GM21786 (cell line): ENCODE results near the gene DHRS2.

Source experiments
- ATAC-seq: cut with Tn5 transposase; IDR thresholded peaks from one replicate; pipeline ENCODE4 v1.9.1; 2021; ENCODE audit not compliant: unreplicated experiment

The DHRS2 gene

GRCh38 chr14:23646648-23647549 is 10.7 kb downstream of the DHRS2 start:
- ATAC-seq, result no peak

GRCh38 chr14:23647619-23648018 is 11.5 kb downstream of the DHRS2 start:
- no peak for ATAC-seq

- no peak for ATAC-seq
Measured at GRCh38 chr14:23648764-23649460, 12.7 kb downstream of the DHRS2 start.

- no peak for ATAC-seq
Measured at GRCh38 chr14:23650506-23650905, 14.3 kb downstream of the DHRS2 start.

DNA sequence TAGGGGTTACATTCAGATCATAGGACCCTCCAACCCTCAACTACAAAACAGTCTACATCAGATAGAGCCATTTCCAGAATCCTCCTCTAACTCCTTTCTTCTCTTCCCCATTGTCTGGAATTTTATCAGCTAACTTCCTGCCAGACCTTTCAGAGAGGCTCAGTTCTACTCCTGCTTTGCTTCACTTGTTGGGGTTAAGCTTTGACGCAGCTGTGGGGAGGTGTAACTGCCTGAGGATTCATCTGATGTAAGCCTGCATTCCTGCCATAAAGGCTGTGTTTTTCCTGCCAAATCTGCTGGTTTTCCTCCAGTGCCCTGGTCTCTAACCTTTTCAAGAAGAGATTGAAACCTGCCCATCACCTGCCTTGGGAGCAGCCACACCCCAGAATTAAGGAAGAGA is 16.9 kb downstream of the DHRS2 start:
- ATAC-seq, result no peak

DNA sequence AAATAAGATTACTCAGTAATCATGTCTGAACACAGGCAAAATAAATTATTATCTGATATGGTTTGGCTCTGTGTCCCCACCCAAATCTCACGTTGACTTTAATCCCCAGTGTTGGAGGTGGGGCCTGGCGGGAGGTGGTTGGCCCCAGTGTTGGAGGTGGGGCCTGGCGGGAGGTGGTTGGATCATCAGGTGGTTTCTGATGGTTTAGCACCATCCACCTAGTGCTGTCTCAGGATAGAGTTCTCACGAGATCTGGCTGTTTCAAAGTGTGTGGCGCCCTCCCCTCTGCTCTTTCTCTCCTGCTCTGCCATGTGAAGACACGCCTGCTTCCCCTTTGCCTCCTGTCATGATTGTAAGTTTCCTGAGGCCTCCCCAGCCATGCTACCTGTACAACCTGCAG is 18.1 kb downstream of the DHRS2 start:
- ATAC-seq, result no peak

GRCh38 chr14:23657959-23658470 is 21.9 kb downstream of the DHRS2 start:
- ATAC-seq, result no peak

DNA sequence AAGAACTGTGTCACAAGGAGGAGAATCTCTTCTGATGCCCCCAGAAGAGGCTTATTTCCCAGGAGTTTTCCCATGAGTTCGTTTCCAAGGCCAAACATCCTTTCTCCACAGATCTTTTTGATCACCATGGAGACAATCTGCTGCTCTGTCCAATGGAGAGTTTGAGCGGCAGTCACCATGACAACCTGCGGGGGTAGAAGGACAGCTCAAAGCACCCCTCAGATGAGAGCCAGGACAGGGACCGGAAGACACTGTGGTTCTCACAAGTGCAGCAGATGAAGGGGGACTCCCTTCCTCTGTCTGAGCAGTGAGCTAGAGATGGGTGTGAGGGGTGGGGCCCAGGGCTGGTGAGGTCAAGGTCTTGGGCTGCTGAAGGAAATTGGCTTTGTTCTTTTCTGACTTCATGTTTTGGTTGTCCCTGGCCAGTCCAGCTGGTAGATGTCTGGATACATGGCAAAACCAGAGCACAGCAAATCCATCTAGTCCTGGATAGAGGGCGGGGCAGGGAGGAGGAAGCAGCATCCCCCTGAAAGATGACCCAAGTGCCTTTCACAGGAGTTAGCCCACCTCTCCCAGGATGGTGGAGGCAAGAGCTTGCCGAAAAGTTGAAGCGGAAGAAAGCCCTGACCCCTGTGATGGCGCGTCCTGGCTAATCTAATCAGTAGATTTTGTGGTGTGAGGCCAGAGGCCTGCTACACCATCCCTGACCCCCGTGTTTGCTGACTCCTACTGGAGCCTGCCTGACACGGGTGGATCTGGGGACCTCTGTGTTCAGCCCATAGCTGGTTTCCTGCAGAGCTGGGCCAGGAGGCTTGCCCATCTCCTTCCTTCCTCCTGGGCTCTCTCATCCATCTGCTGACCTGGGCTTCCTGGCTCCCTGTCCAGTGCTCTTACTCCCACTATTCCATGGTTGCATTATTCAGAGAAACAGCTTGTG is 24.4 kb downstream of the DHRS2 start:
- peak; percentile 53 for ATAC-seq

- ATAC-seq, result no peak
Measured at GRCh38 chr14:23661542-23661941, 25.4 kb downstream of the DHRS2 start.

DNA sequence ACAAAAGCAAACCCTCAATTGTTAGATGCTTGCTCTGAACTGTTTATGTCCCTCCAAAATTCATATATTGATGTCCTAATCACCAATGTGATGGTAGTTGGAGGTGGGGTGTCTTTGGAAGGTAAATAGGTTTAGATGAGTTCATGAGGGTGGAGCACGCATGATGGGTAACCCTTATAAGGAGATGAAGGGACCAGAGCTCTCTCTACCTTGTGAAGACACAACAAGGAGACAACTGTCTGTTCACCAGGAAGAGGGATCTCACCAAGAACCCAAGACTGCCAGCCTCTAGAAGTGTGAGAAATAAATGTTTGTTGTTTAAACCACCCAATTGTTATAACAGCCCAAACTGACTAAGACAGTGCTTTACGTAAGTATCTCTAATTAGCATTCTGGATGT is 27.0 kb downstream of the DHRS2 start:
- no peak for ATAC-seq

DNA sequence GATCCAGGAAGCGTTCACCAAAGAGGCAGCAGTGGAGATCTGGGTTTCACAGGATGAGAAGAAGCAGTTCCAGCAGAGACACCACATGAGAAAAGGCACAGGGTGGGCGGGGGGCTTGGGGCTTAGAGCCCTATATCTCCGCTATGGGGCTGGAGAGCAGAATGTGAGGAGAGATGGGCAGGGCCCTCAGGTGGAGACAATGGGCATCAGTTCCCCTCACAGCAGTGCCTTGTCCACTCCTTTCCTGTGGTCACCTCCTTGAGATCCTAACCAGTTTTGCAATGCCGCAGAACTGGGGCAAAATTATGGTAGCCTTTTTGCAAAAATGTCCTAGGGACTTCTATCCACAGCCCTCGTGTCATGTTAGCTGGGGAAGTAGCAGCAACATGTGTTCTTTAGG is 27.5 kb downstream of the DHRS2 start:
- ATAC-seq, result no peak

DNA sequence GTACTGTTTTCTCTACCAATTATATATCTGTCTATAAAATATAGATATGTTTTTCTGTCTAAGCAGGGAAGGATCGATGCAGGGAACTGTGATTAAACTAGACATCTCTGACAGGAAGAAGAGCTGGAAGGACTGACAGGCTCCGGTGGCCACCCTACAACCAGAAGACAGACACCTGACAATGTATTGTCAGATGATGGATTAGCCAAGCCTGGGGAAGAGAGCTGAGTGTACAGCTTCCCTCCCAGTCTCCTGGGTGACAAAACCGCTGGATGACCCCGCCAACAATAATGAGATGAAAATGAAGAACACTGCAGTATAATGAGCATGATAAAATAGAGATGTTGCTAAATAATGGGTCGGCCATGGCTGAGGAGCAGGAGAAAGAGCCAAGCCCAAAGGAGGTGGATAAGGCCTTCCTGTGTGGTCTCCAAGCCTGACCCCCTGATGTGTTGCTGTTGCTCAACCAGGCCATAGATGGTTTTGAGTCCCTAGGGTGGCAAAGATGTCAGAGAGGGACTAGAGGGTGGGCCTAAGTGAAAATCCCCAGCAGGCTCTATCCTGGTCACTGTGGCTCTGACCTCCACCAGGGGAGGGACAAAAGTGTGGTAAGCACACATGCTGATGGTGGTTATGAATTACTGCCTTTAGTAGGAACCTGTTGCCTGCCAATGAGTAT is 28.2 kb downstream of the DHRS2 start:
- no peak for ATAC-seq

DNA sequence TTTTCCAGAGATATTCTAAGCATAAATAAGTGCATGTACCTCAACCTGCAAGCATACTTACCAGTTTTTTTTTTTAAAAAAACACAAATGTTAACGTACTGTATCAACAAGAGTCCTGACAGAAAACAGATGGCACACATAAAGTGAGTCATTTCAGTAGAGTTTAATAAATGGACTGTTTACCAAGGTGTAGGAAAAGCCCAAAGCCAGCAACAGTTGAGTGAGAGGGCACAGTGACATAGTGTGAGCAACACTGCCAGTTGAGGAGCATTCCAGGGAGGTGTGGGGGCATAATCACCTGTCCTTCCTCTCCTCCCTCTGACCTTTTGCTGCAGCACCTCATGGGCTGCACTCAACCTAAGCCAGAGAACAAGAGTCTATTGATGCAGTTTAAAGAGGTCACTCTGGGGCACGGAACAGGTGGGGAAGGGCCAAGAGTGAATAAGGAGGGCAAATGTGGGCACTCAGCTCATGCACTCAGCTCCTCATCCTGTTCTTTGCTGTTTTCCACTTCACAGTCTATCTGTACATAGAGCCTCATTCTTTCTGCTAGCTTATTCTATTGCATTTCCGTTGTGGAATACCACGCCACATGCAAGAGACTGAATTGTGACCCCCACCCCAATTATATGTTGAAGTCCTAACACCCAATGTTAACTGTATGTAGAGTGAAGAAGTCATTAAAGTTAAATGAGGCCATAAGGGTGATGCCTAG is 29.3 kb downstream of the DHRS2 start:
- ATAC-seq, result no peak

GRCh38 chr14:23667134-23667533 is 31.0 kb downstream of the DHRS2 start:
- no peak for ATAC-seq

GRCh38 chr14:23669441-23669840 is 33.3 kb downstream of the DHRS2 start:
- ATAC-seq, result no peak

GRCh38 chr14:23670481-23670880 is 34.3 kb downstream of the DHRS2 start:
- ATAC-seq, result no peak

- ATAC-seq, result no peak
Measured at GRCh38 chr14:23672200-23672599, 36.0 kb downstream of the DHRS2 start.

DNA sequence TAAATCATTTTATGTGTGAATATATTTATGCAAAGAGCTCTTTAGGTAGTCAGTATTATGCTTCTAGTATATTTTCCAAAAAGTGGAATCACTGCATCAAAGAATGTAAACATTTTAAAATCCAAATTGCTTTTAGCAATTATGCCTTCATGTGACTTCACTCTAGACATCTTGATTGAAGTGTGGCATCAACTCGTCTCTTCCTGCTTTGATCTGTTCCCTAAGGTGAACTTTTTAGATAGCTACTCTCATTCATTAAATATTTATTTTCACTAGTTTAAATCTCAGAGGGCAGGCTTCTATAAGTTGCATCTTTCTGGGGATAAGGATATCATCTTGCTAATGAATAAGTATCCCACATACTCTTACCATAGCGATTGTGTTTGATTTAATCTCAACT is 39.2 kb downstream of the DHRS2 start:
- ATAC-seq, result no peak

DNA sequence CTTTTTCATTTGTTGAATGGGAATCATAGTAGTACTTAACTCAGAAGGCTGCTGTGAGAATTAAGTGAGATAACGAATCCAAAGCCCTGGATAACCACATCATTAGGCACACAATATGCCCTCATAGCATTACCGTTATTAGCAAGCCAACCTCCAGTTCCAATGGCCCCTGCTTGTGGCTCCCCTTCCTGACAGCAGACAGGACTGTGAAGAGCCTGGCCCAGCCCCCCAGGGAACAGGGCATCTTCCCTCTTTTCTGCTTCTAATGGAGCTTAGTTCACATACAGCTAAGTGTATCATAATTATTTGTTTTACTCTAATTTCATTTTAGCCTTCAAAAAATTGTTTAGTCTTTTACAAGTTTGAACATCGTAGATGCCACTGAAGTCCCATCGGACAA is 39.7 kb downstream of the DHRS2 start:
- ATAC-seq, result no peak

DNA sequence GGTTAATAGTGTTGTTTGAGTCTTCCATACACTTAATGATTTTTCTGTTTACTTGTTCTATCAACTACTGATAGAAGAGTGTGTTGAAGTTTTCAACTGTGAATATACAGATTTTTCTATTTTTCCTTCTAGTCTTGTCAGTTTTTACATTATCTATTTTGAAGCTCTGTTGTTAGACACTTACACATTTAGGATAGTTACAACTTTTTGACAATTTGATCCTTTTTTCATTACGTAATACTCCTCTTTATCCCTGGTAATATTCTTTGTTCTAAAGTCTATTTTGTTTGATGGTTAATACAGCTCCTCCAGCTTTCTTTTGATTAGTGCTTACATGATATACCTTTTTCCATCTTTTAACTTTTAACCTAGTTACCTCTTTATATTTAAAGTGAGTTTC is 45.2 kb downstream of the DHRS2 start:
- no peak for ATAC-seq
